Spleen (tissue), 11 donors: Measurements from ENCODE around the gene BICDL2. TPM values are rescaled to one million over a fixed set of nuclear protein-coding genes. Genes with fewer than 3 reads are reported as not detected.

Experiments
- DNase-seq: peaks from one replicate; pipeline ENCODE4 v3.0.0-alpha.2; 2020
- H3K27ac ChIP-seq, 8 donors: fragments of 200-600 bp; sonication (generic) in 7 of 8; 1 replicate in 4 of 8; 2 replicates in 4 of 8; pipeline versions ENCODE4 v1.5.0 to v1.8.0; 2016 to 2021; ENCODE audit warnings: inconsistent platforms in 4 of 8, mild to moderate bottlenecking in 4 of 8, moderate library complexity in 1 of 8
- H3K27me3 ChIP-seq, 7 donors: fragments of 200-600 bp; sonication (generic) in 6 of 7; replicated peaks in 1 of 7; 1 replicate in 4 of 7; 2 replicates in 3 of 7; pipeline versions ENCODE4 v1.5.0 to v1.8.0; 2016 to 2021; ENCODE audit warnings: inconsistent platforms in 3 of 7, mild to moderate bottlenecking in 1 of 7
- H3K36me3 ChIP-seq, 6 donors: fragments of 200-600 bp; sonication (generic) in 5 of 6; 1 replicate in 4 of 6; 2 replicates in 2 of 6; pipeline versions ENCODE4 v1.5.0 to v1.8.0; 2016 to 2021; ENCODE audit warnings: inconsistent platforms in 2 of 6
- H3K4me1 ChIP-seq, 6 donors: fragments of 200-600 bp; sonication (generic) in 5 of 6; 1 replicate in 3 of 6; 2 replicates in 3 of 6; pipeline versions ENCODE4 v1.5.0 to v1.8.0; 2016 to 2021; ENCODE audit warnings: inconsistent platforms in 3 of 6
- H3K4me3 ChIP-seq, 8 donors: fragments of 200-600 bp; sonication (generic) in 7 of 8; 1 replicate in 4 of 8; 2 replicates in 4 of 8; pipeline versions ENCODE4 v1.5.0 to v1.8.0; 2016 to 2021; ENCODE audit warnings: inconsistent platforms in 4 of 8, mild to moderate bottlenecking in 4 of 8, moderate library complexity in 2 of 8
- H3K9me3 ChIP-seq, 8 donors: fragments of 200-600 bp; sonication (generic) in 7 of 8; 1 replicate in 4 of 8; 2 replicates in 4 of 8; pipeline versions ENCODE4 v1.5.0 to v1.8.0; 2016 to 2021; ENCODE audit warnings: inconsistent platforms in 4 of 8
- POLR2A ChIP-seq, 3 donors: fragments of 450-650 bp; IDR thresholded peaks; one replicate each; pipeline ENCODE4 v1.5.1; 2017; ENCODE audit warnings: antibody characterized with exemption in 3 of 3, mild to moderate bottlenecking in 1 of 3
- POLR2AphosphoS5 ChIP-seq, 3 donors: sonication (generic); formaldehyde crosslinking; IDR thresholded peaks; one replicate each; pipeline ENCODE4 v1.5.1; 2017; ENCODE audit warnings: antibody characterized with exemption in 3 of 3
- WGBS, 5 donors: extraction: QIAGEN DNeasy Blood & Tissue Kit in 3 of 5; methylation state at CpG; one replicate each; pipeline versions ENCODE4 v1.1.5 to v1.1.7; 2013 to 2018; 5-methylcytosine and 5-hydroxymethylcytosine counted together
- intact Hi-C: fragments of 100-400 bp; cut with DNase I; formaldehyde crosslinking; loops from one replicate; pipeline ENCODE4 v1.15.0; 2023; ENCODE audit warnings: low total_unique reads
- polyA plus RNA-seq, 3 donors: library from polyadenylated mRNA; stranded (reverse); fragments of 200-250 nt; gene quantifications; one replicate each; pipeline ENCODE4 v1.2.1, GENCODE V29; 2013
- total RNA-seq, 7 donors: library from RNA; depleted of rRNA in 3 of 7; stranded (reverse); fragments of >200 nt in 3 of 7; fragmentation: NEBNext Ultra II Directional in 4 of 7; extraction: Animal tissue kit (Norgen Biotek cat#: 25700) in 4 of 7; gene quantifications; one replicate each; pipeline versions ENCODE4 v1.1.0 to v1.2.1, GENCODE V29; 2016 to 2021
- TF ChIP-seq, protein P1 (sequence below), 11 experiments: fragments of 200-600 bp in 7 of 11; fragments of 450-650 bp in 4 of 11; sonication (generic) in 4 of 11; IDR thresholded peaks in 8 of 11; conservative IDR thresholded peaks in 3 of 11; 1 replicate in 7 of 11; 2 replicates in 4 of 11; pipeline versions ENCODE4 v1.4.0 to v1.8.0; 2016 to 2021; ENCODE audit warnings: antibody characterized with exemption in 11 of 11, inconsistent platforms in 4 of 11, mild to moderate bottlenecking in 1 of 11
- donor health status: healthy with polysubstance abuse.
- donor health status: DM: no; HTN: no; CAD: no; lungs with moderate emphysema.
- donor health status: DM: no; HTN: no; CAD: no.
- donor health status: Bipolar disorder and iron deficiency.
- donor health status: healthy.
- donor health status: DM: no; HTN: no; CAD: no.
- donor health status: DM: yes; HTN: yes; CAD: no.

BICDL2 gene
- total and polyA plus RNA-seq, 10 donors, result 0.03 to 0.77 (median 0.30) TPM; not detected in 3

DNA sequence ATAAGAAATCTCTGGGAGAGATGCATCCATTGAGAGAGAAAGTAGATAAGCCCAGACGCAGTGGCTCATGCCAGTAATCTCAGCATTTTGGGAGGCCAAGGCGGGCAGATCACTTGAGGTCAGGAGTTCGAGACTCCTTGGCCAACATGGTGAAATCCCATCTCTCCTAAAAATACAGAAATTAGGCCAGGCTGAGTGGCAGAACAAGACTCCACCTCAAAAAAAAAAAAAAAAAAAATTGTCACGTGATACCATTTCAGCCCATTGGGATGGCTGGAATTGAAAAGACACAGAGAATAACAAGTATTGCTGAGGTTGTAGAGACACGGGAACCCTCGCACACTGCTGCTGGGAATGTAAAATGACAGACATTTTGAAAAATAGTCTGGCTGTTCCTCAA, 25.8 kb upstream of the BICDL2 start:
- TF ChIP-seq, protein P1, sequence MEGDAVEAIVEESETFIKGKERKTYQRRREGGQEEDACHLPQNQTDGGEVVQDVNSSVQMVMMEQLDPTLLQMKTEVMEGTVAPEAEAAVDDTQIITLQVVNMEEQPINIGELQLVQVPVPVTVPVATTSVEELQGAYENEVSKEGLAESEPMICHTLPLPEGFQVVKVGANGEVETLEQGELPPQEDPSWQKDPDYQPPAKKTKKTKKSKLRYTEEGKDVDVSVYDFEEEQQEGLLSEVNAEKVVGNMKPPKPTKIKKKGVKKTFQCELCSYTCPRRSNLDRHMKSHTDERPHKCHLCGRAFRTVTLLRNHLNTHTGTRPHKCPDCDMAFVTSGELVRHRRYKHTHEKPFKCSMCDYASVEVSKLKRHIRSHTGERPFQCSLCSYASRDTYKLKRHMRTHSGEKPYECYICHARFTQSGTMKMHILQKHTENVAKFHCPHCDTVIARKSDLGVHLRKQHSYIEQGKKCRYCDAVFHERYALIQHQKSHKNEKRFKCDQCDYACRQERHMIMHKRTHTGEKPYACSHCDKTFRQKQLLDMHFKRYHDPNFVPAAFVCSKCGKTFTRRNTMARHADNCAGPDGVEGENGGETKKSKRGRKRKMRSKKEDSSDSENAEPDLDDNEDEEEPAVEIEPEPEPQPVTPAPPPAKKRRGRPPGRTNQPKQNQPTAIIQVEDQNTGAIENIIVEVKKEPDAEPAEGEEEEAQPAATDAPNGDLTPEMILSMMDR (IDR thresholded peaks at IDR 0.05 in 8 of 11, conservative IDR thresholded peaks at IDR 0.05 in 3 of 11), result no peak
- no peak for TF ChIP-seq POLR2AphosphoS5 (IDR thresholded peaks at IDR 0.05)
- no peak for TF ChIP-seq POLR2A (IDR thresholded peaks at IDR 0.05)
- intact Hi-C loops, result no loop called here
- Histone ChIP-seq H3K9me3 (no peaks in the 10 kb centered on the region), H3K36me3 (peaks cover 0 to 19% (median 0%) of the 10 kb centered on the region in 6 donors), H3K4me3 (no peak overlapping the region), H3K4me1 (peaks cover 13 to 90% (median 49%) of the 10 kb centered on the region in 6 donors), H3K27me3 (no peaks in the 10 kb centered on the region), H3K27ac (peak overlapping the region in 3 of 8 donors; percentile 37 to 92 (median 51))
- no peak for DNase-seq
- WGBS, 5 donors, result 84 to 93% (median 89%) methylated on average over 6 of the region's 6 CpGs

DNA sequence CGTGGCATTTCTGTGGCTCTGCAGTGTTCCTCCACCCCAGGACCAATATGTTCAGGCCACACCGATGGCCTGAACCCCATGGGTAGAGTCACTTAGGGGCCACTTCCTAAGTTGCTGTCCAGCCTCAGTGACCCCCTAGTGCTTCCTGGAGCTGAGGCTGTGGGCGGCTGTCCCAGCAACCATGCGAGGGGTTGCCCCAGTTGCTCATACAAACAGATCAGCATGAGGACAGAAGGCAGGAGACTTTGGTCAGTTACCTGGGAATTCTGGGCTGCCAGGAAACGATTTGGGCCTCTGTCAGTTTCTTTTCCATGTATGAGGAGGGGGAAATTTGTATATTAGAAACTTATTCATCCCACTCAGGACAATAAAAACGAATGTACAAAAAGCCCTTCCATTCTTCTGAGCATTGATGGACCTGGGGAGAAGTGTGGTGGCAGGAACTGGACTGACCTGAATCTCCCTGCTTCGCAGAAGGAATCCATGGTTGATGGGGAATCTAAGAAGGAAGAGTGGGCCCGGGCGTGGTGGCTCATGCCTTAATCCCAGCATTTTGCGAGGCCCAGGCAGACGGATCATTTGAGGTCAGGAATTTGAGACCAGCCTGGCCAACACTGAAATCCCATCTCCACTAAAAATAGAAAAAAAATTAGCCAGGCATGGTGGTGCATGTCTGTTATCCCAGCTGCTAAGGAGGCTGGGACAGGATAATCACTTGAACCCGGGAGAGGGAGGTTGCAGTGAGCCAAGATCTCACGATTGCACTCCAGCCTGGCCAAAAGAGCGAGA, 23.8 kb upstream of the BICDL2 start:
- peak overlapping the region in 6 of 8 donors; percentile 89 to 96 (median 92) for H3K27ac ChIP-seq
- H3K4me1 ChIP-seq, result peaks cover 13 to 99% (median 62%) of the 10 kb centered on the region in 6 donors
- no peak for DNase-seq
- WGBS, 5 donors, result 84 to 91% (median 90%) methylated on average over 12 to 14 of the region's 14 CpGs
- TF ChIP-seq POLR2A (IDR thresholded peaks at IDR 0.05), result no peak
- TF ChIP-seq, protein P1 (IDR thresholded peaks at IDR 0.05 in 8 of 11, conservative IDR thresholded peaks at IDR 0.05 in 3 of 11), result no peak
- TF ChIP-seq POLR2AphosphoS5 (IDR thresholded peaks at IDR 0.05), result no peak
- peaks cover 0 to 30% (median 0%) of the 10 kb centered on the region in 6 donors for H3K36me3 ChIP-seq
- intact Hi-C loops, result no loop called here
- H3K27me3 ChIP-seq, result no peaks in the 10 kb centered on the region
- peak overlapping the region in 1 of 8 donors; percentile 97 for H3K4me3 ChIP-seq
- no peaks in the 10 kb centered on the region for H3K9me3 ChIP-seq

DNA sequence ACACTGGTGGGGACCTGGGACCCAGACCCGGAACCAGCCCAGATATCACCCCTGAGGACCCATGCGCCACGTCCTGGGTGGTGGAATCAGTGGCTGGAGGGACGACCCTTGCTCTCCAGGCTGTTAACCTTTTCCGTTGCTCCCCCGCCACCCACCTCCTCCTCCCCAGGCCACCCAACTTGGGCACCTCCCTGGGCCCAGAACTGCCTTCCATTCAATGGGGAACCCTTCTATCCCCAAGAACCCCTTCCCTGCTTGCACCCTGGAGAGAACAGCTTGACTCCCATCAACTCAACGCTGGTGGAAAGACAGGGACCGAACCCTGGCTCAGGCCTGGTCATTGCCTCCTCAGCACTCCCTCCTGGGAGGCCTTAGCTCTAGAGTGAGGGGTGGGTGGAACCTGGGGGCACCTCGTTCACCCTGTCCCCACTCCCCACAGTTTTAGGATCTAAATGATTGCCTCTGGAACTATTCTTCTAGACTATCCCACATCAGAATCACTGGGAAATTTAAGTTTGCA, 23.0 kb upstream of the BICDL2 start:
- intact Hi-C loops, result loop anchor here (5.0 to 10.0 kb wide), 2 partner anchors 68 to 105 kb away; no protein-coding TSS in a partner anchor
- Histone ChIP-seq H3K27me3 (no peaks in the 10 kb centered on the region), H3K4me1 (peaks cover 20 to 99% (median 67%) of the 10 kb centered on the region in 6 donors), H3K4me3 (peak overlapping the region; percentile 71 to 97 (median 80)), H3K27ac (peak overlapping the region; percentile 86 to 96 (median 90)), H3K36me3 (peaks cover 0 to 36% (median 0%) of the 10 kb centered on the region in 6 donors), H3K9me3 (no peaks in the 10 kb centered on the region)
- TF ChIP-seq POLR2AphosphoS5 (IDR thresholded peaks at IDR 0.05) (no peak), POLR2A (IDR thresholded peaks at IDR 0.05) (no peak)
- TF ChIP-seq, protein P1 (IDR thresholded peaks at IDR 0.05 in 8 of 11, conservative IDR thresholded peaks at IDR 0.05 in 3 of 11), result no peak
- 45 to 60% (median 55%) methylated on average over 8 to 9 of the region's 9 CpGs for WGBS, 5 donors
- DNase-seq, result no peak
